ENCODE data around the gene DYNLT3.

DNA sequence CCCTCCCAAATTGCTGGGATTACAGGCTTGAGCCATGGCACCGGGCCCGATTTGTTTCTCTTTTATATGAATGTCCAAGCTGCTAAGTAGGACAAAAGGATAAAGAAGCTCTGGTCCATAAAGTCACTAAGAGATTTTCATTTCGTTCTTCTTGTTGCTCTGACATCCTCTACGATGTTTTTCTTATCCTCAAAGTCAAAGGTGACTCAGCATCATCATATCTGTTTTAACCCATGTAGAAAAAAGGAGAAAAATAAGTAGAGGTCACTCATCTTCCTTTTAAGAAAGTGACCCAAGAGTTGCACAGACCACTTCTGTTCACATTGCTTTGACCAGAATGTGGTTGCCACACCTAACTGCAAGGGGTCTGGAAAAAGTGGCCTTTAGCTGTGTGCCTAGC, 29.3 kb upstream of the DYNLT3 start:
- no peak for TF ChIP-seq ZNF384 (IDR thresholded peaks at IDR 0.05)
- TF ChIP-seq FOXM1 (IDR thresholded peaks at IDR 0.05; ENCODE audit: borderline replicate concordance) = no peak
- TF ChIP-seq TARDBP (IDR thresholded peaks at IDR 0.05) = no peak
- no peak for TF ChIP-seq PKNOX1 (IDR thresholded peaks at IDR 0.05)
- no peak for TF ChIP-seq SP1 (IDR thresholded peaks at IDR 0.05)
- no peak for TF ChIP-seq BHLHE40 (IDR thresholded peaks at IDR 0.05; ENCODE audit: borderline replicate concordance)
- no peak for TF ChIP-seq NFRKB (IDR thresholded peaks at IDR 0.05)
- TF ChIP-seq ELF4 (IDR thresholded peaks at IDR 0.05) = no peak
- no peak for TF ChIP-seq FOXA1 (IDR thresholded peaks at IDR 0.05)
- TF ChIP-seq HDGF (IDR thresholded peaks at IDR 0.05; ENCODE audit: borderline replicate concordance) = no peak
